PC-9 (cell line): ENCODE data around the gene ARHGEF7. TPM values are rescaled to one million over a fixed set of nuclear protein-coding genes. Genes with fewer than 3 reads are reported as not detected.

Experiments
- BruUV-seq: library from RNA; stranded (reverse); fragments of 400-500 nt; replicated peaks from 2 replicates; lab custom pipeline; 2021; lab: Mats Ljungman, UMichigan
- CTCF ChIA-PET: fragments of 300-600 bp; sonication (Branson Sonifier 250); formaldehyde crosslinking; loops from one replicate; lab custom pipeline; 2022; ENCODE audit warnings: antibody characterized with exemption; lab: Charles Lee
- POLR2A ChIA-PET: fragments of 300-600 bp; sonication (Branson Sonifier 250); formaldehyde crosslinking; loops from one replicate; lab custom pipeline; 2022; ENCODE audit warnings: antibody characterized with exemption; ENCODE audit not compliant: unreplicated experiment; lab: Charles Lee
- DNase-seq, 2 experiments: peaks; one replicate each; pipeline versions ENCODE4 v3.0.0 to v3.0.0-alpha.2; 2015 to 2022; ENCODE audit warnings: mixed read lengths in 1 of 2
- H2AFZ ChIP-seq: fragments of 200-600 bp; sonication (generic); 2 replicates; pipeline ENCODE4 v1.8.1; 2017; ENCODE audit warnings: antibody characterized with exemption
- H3F3A ChIP-seq: fragments of 200-600 bp; sonication (generic); 2 replicates; pipeline ENCODE4 v1.8.1; 2017; ENCODE audit warnings: antibody characterized with exemption, mild to moderate bottlenecking, low read depth; ENCODE audit not compliant: insufficient read depth
- H3K27ac ChIP-seq: fragments of 200-600 bp; sonication (generic); 2 replicates; pipeline ENCODE4 v1.6.1; 2016; ENCODE audit warnings: mixed run types
- H3K27me3 ChIP-seq: fragments of 200-600 bp; sonication (generic); 2 replicates; pipeline ENCODE4 v1.6.1; 2016; ENCODE audit warnings: low read depth, mixed run types; ENCODE audit not compliant: insufficient read depth
- H3K36me3 ChIP-seq: fragments of 200-600 bp; sonication (generic); 2 replicates; pipeline ENCODE4 v1.6.1; 2016; ENCODE audit warnings: low read depth, mixed run types
- H3K4me1 ChIP-seq: fragments of 200-600 bp; sonication (generic); replicated peaks from 2 replicates; pipeline ENCODE4 v1.6.1; 2016; ENCODE audit warnings: mixed run types; ENCODE audit not compliant: insufficient read depth
- H3K4me2 ChIP-seq: fragments of 200-600 bp; sonication (generic); 2 replicates; pipeline ENCODE4 v1.6.1; 2017; ENCODE audit warnings: mixed run types
- H3K4me3 ChIP-seq: fragments of 200-600 bp; sonication (generic); 2 replicates; pipeline ENCODE4 v1.6.1; 2016; ENCODE audit warnings: mixed run types
- H3K79me2 ChIP-seq: fragments of 200-600 bp; sonication (generic); 2 replicates; pipeline ENCODE4 v1.6.1; 2017; ENCODE audit warnings: low read depth, mixed run types
- H3K9me2 ChIP-seq: fragments of 200-600 bp; sonication (generic); 2 replicates; pipeline ENCODE4 v1.8.1; 2017; ENCODE audit warnings: mild to moderate bottlenecking; ENCODE audit not compliant: insufficient read depth
- H3K9me3 ChIP-seq: fragments of 200-600 bp; sonication (generic); 2 replicates; pipeline ENCODE4 v1.8.1; 2016; ENCODE audit warnings: low read depth; ENCODE audit not compliant: insufficient read depth
- H4K20me1 ChIP-seq: fragments of 200-600 bp; sonication (generic); 2 replicates; pipeline ENCODE4 v1.8.1; 2017; ENCODE audit not compliant: insufficient read depth
- EZH2 ChIP-seq: fragments of 200-600 bp; sonication (generic); IDR thresholded peaks from 2 replicates; pipeline ENCODE4 v1.8.0; 2017; ENCODE audit warnings: antibody characterized with exemption, low read depth
- intact Hi-C: fragments of 100-400 bp; cut with micrococcal nuclease; formaldehyde crosslinking; loops from one replicate; pipeline ENCODE4 v1.10.0; 2022; ENCODE audit not compliant: unreplicated experiment
- total RNA-seq: library from RNA; stranded (reverse); gene quantifications from 2 replicates; pipeline ENCODE4 v1.2.3, GENCODE V29; 2021
- TF ChIP-seq, protein P1 (sequence below): fragments of 200-600 bp; sonication (generic); conservative IDR thresholded peaks from 2 replicates; pipeline ENCODE4 v1.6.1; 2017; ENCODE audit warnings: mixed run types, antibody characterized with exemption, mild to moderate bottlenecking, moderate library complexity

Gene ARHGEF7
- total RNA-seq, 1 experiment from 2014 or later = 37.0 TPM

- Histone ChIP-seq H3K36me3 (no peaks in the 10 kb centered on the region), H3K4me1 (no peaks in the 10 kb centered on the region), H3K9me3 (no peaks in the 10 kb centered on the region), H4K20me1 (no peaks in the 10 kb centered on the region), H3K79me2 (no peaks in the 10 kb centered on the region), H3K9me2 (no peaks in the 10 kb centered on the region), H3K4me2 (no peak within 1 kb of the TSS), H3F3A (no peaks in the 10 kb centered on the region), H3K27me3 (peaks cover 24% of the 10 kb centered on the region), H3K27ac (no peak within 1 kb of the TSS), H2AFZ (no peak within 1 kb of the TSS), H3K4me3 (no peak within 1 kb of the TSS)
- ChIA-PET CTCF (no interaction called here), POLR2A (no interaction called here)
- intact Hi-C loops = no loop called here
- no TSS peak for BruUV-seq
- no peak for TF ChIP-seq EZH2
- TF ChIP-seq, protein P1, sequence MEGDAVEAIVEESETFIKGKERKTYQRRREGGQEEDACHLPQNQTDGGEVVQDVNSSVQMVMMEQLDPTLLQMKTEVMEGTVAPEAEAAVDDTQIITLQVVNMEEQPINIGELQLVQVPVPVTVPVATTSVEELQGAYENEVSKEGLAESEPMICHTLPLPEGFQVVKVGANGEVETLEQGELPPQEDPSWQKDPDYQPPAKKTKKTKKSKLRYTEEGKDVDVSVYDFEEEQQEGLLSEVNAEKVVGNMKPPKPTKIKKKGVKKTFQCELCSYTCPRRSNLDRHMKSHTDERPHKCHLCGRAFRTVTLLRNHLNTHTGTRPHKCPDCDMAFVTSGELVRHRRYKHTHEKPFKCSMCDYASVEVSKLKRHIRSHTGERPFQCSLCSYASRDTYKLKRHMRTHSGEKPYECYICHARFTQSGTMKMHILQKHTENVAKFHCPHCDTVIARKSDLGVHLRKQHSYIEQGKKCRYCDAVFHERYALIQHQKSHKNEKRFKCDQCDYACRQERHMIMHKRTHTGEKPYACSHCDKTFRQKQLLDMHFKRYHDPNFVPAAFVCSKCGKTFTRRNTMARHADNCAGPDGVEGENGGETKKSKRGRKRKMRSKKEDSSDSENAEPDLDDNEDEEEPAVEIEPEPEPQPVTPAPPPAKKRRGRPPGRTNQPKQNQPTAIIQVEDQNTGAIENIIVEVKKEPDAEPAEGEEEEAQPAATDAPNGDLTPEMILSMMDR = no peak
- DNase-seq = no peak
These were observed 205.1 kb downstream of the ARHGEF7 start, which contains the start of gene TEX29 for GRCh38 chr13:111319998-111320911. Gene TEX29, plus strand, starts transcription at chr13:111320642. Its CDS starts 249 bp downstream, at chr13:111320891.

- no peak overlapping the region for H3K4me3 ChIP-seq
- H4K20me1 ChIP-seq = no peaks in the 10 kb centered on the region
These were observed 207.1 kb downstream of the ARHGEF7 start for GRCh38 chr13:111322001-111322915.

GRCh38 chr13:111322916-111323331, 207.8 kb downstream of the ARHGEF7 start:
- no peak overlapping the region for H3K4me2 ChIP-seq

More at GRCh38 chr13:111322001-111322915, 207.1 kb downstream of the ARHGEF7 start:
- TF ChIP-seq, protein P1 = no peak
- no peak for TF ChIP-seq EZH2
- no peak for DNase-seq
- H2AFZ ChIP-seq = no peak overlapping the region
- H3K4me2 ChIP-seq = no peak overlapping the region
- no peaks in the 10 kb centered on the region for H3F3A ChIP-seq
- POLR2A ChIA-PET = no interaction called here
- no peaks in the 10 kb centered on the region for H3K4me1 ChIP-seq
- intact Hi-C loops = no loop called here
- H3K79me2 ChIP-seq = no peaks in the 10 kb centered on the region
- H3K36me3 ChIP-seq = no peaks in the 10 kb centered on the region
- peaks cover 42% of the 10 kb centered on the region for H3K27me3 ChIP-seq
- H3K9me3 ChIP-seq = no peaks in the 10 kb centered on the region
- H3K27ac ChIP-seq = no peak overlapping the region
- BruUV-seq = no TSS peak
- CTCF ChIA-PET = no interaction called here
- H3K9me2 ChIP-seq = no peaks in the 10 kb centered on the region

More at GRCh38 chr13:111322916-111323331, 207.8 kb downstream of the ARHGEF7 start:
- H3K9me3 ChIP-seq = no peaks in the 10 kb centered on the region
- H3K27me3 ChIP-seq = peaks cover 49% of the 10 kb centered on the region
- H3F3A ChIP-seq = no peaks in the 10 kb centered on the region
- H3K4me3 ChIP-seq = no peak overlapping the region
- CTCF ChIA-PET = no interaction called here
- no peaks in the 10 kb centered on the region for H3K36me3 ChIP-seq
- no peaks in the 10 kb centered on the region for H3K4me1 ChIP-seq
- H3K9me2 ChIP-seq = no peaks in the 10 kb centered on the region
- POLR2A ChIA-PET = no interaction called here
- no peak overlapping the region for H2AFZ ChIP-seq
- no peak overlapping the region for H3K27ac ChIP-seq
- H4K20me1 ChIP-seq = no peaks in the 10 kb centered on the region
- no peak for DNase-seq
- no TSS peak for BruUV-seq
- intact Hi-C loops = no loop called here
- no peaks in the 10 kb centered on the region for H3K79me2 ChIP-seq
- TF ChIP-seq, protein P1 = no peak
- TF ChIP-seq EZH2 = no peak
